H9 (cell line): ENCODE data around the gene VSIG10L. TPM values are rescaled to one million over a fixed set of nuclear protein-coding genes. Genes with fewer than 3 reads are reported as not detected.

ENCODE experiments used
- DNase-seq: peaks from one replicate; pipeline ENCODE4 v3.0.0-alpha.2; 2017
- H2AFZ ChIP-seq: one replicate; pipeline ENCODE4 v1.6.1; 2013; ENCODE audit warnings: mild to moderate bottlenecking, low read length, control low read depth, moderate library complexity
- H2AK5ac ChIP-seq: 2 replicates; pipeline ENCODE4 v1.6.1; 2013; ENCODE audit warnings: low read length, control low read depth, mixed read lengths; ENCODE audit not compliant: insufficient read length
- H2BK120ac ChIP-seq: one replicate; pipeline ENCODE4 v1.6.1; 2013; ENCODE audit warnings: low read depth, mild to moderate bottlenecking, low read length, control low read depth, inconsistent platforms; ENCODE audit not compliant: poor library complexity, severe bottlenecking
- H2BK12ac ChIP-seq: 2 replicates; pipeline ENCODE4 v1.6.1; 2013; ENCODE audit warnings: low read length, control low read depth, mixed read lengths, low read depth; ENCODE audit not compliant: insufficient read length
- H2BK15ac ChIP-seq: 2 replicates; pipeline ENCODE4 v1.6.1; 2013; ENCODE audit warnings: low read depth, low read length, control low read depth
- H2BK20ac ChIP-seq: one replicate; pipeline ENCODE4 v1.6.1; 2013; ENCODE audit warnings: low read depth, mild to moderate bottlenecking, low read length, control low read depth, inconsistent platforms; ENCODE audit not compliant: poor library complexity, severe bottlenecking
- H2BK5ac ChIP-seq: 2 replicates; pipeline ENCODE4 v1.6.1; 2013; ENCODE audit warnings: low read length, control low read depth, mixed read lengths; ENCODE audit not compliant: insufficient read length
- H3K14ac ChIP-seq: 2 replicates; pipeline ENCODE4 v1.6.1; 2013; ENCODE audit warnings: low read length, control low read depth; ENCODE audit not compliant: insufficient read depth
- H3K18ac ChIP-seq: 2 replicates; pipeline ENCODE4 v1.6.1; 2013; ENCODE audit warnings: low read depth, mild to moderate bottlenecking, mixed read lengths, low read length, control low read depth; ENCODE audit not compliant: insufficient read length
- H3K23ac ChIP-seq: 2 replicates; pipeline ENCODE4 v1.6.1; 2013; ENCODE audit warnings: low read length, control low read depth, mixed read lengths, low read depth; ENCODE audit not compliant: insufficient read length
- H3K23me2 ChIP-seq: 2 replicates; pipeline ENCODE4 v1.6.1; 2013; ENCODE audit warnings: low read depth, mild to moderate bottlenecking, mixed read lengths, low read length, control low read depth; ENCODE audit not compliant: insufficient read length, poor library complexity, severe bottlenecking
- H3K27ac ChIP-seq: 2 replicates; pipeline ENCODE4 v1.5.1; 2013; ENCODE audit warnings: low read length, control low read depth, mixed read lengths, low read depth; ENCODE audit not compliant: insufficient read length
- H3K27me3 ChIP-seq: 2 replicates; pipeline ENCODE4 v1.6.1; 2013; ENCODE audit warnings: low read length, control low read depth, inconsistent platforms; ENCODE audit not compliant: insufficient read depth
- H3K4ac ChIP-seq: 2 replicates; pipeline ENCODE4 v1.6.1; 2013; ENCODE audit warnings: low read depth, mild to moderate bottlenecking, control low read depth, inconsistent platforms, low read length, moderate library complexity
- H3K4me1 ChIP-seq: 2 replicates; pipeline ENCODE4 v1.6.1; 2013; ENCODE audit warnings: low read length, control low read depth, inconsistent platforms; ENCODE audit not compliant: insufficient read depth
- H3K4me2 ChIP-seq: 2 replicates; pipeline ENCODE4 v1.6.1; 2013; ENCODE audit warnings: low read length, control low read depth, mixed read lengths; ENCODE audit not compliant: insufficient read length, insufficient read depth
- H3K56ac ChIP-seq: 2 replicates; pipeline ENCODE4 v1.6.1; 2013; ENCODE audit warnings: low read depth, mild to moderate bottlenecking, mixed read lengths, low read length, control low read depth; ENCODE audit not compliant: insufficient read length
- H3K79me1 ChIP-seq: 2 replicates; pipeline ENCODE4 v1.6.1; 2013; ENCODE audit warnings: low read depth, mild to moderate bottlenecking, moderate library complexity, low read length, control low read depth, inconsistent platforms; ENCODE audit not compliant: insufficient read depth, poor library complexity, severe bottlenecking
- H3K79me2 ChIP-seq: 2 replicates; pipeline ENCODE4 v1.6.1; 2013; ENCODE audit warnings: low read length, control low read depth, inconsistent platforms; ENCODE audit not compliant: insufficient read depth
- H3K9ac ChIP-seq: 2 replicates; pipeline ENCODE4 v1.6.1; 2013; ENCODE audit warnings: low read length, control low read depth, mixed read lengths; ENCODE audit not compliant: insufficient read length; ENCODE audit errors: extremely low read depth
- H3K9me3 ChIP-seq: one replicate; pipeline ENCODE4 v1.6.1; 2013; ENCODE audit warnings: low read depth, low read length, inconsistent platforms; ENCODE audit not compliant: control insufficient read depth
- H3T11ph ChIP-seq: one replicate; pipeline ENCODE4 v1.6.1; 2013; ENCODE audit warnings: mild to moderate bottlenecking, low read length, control low read depth, inconsistent platforms
- H4K20me1 ChIP-seq: one replicate; pipeline ENCODE4 v1.6.1; 2013; ENCODE audit not compliant: control insufficient read depth, insufficient read length, insufficient read depth
- H4K5ac ChIP-seq: 2 replicates; pipeline ENCODE4 v1.6.1; 2013; ENCODE audit warnings: low read depth, mild to moderate bottlenecking, mixed read lengths, low read length, control low read depth; ENCODE audit not compliant: insufficient read length
- H4K8ac ChIP-seq: replicated peaks from 2 replicates; pipeline ENCODE4 v1.6.1; 2013; ENCODE audit warnings: low read length, control low read depth, mixed read lengths, low read depth; ENCODE audit not compliant: insufficient read length
- H4K91ac ChIP-seq: 2 replicates; pipeline ENCODE4 v1.6.1; 2013; ENCODE audit warnings: low read depth, mild to moderate bottlenecking, moderate library complexity, mixed read lengths, low read length, control low read depth; ENCODE audit not compliant: insufficient read length
- H3K27ac Mint-ChIP-seq, 3 experiments: 2 replicates in 2 of 3; 3 replicates in 1 of 3; pipeline ENCODE4 v1.8.0; 2020 to 2021; ENCODE audit warnings: mixed read lengths in 3 of 3, mild to moderate bottlenecking in 1 of 3, moderate library complexity in 1 of 3
- H3K27me3 Mint-ChIP-seq: 2 replicates; pipeline ENCODE4 v1.8.0; 2021; ENCODE audit warnings: low read depth, mild to moderate bottlenecking, moderate library complexity, mixed read lengths
- H3K36me3 Mint-ChIP-seq, 3 experiments: 2 replicates in 2 of 3; 3 replicates in 1 of 3; pipeline ENCODE4 v1.8.0; 2020 to 2021; ENCODE audit warnings: low read depth in 3 of 3, mixed read lengths in 3 of 3; ENCODE audit not compliant: insufficient read depth in 1 of 3
- H3K4me1 Mint-ChIP-seq, 2 experiments: 2 replicates each; pipeline ENCODE4 v1.8.0; 2020; ENCODE audit warnings: mixed read lengths in 2 of 2
- H3K4me3 Mint-ChIP-seq, 2 experiments: 2 replicates in 1 of 2; 3 replicates in 1 of 2; pipeline ENCODE4 v1.8.0; 2020 to 2021; ENCODE audit warnings: mild to moderate bottlenecking in 2 of 2, mixed read lengths in 2 of 2, moderate library complexity in 1 of 2
- H3K9me3 Mint-ChIP-seq, 2 experiments: 2 replicates in 1 of 2; 3 replicates in 1 of 2; pipeline ENCODE4 v1.8.0; 2020; ENCODE audit warnings: mild to moderate bottlenecking in 2 of 2, mixed read lengths in 2 of 2, moderate library complexity in 1 of 2
- WGBS: extraction: QIAGEN DNeasy Blood & Tissue Kit; methylation state at CpG from one replicate; pipeline ENCODE4 v1.1.7; 2013; ENCODE audit warnings: missing lambda C conversion rate, low lambda C conversion rate, mixed read lengths; ENCODE audit not compliant: insufficient read length; ENCODE audit errors: extremely low coverage; 5-methylcytosine and 5-hydroxymethylcytosine counted together
- total RNA-seq: library from RNA; stranded (reverse); gene quantifications from 2 replicates; pipeline ENCODE4 v1.2.1, GENCODE V29; 2021
- TF ChIP-seq, protein P1 (sequence below): fragments of 200-600 bp; sonication (generic); conservative IDR thresholded peaks from 3 replicates; pipeline ENCODE4 v1.8.0; 2021; ENCODE audit warnings: antibody characterized with exemption, mild to moderate bottlenecking

The VSIG10L gene
- total RNA-seq, 1 experiment from 2014 or later = 5.6 TPM

DNA sequence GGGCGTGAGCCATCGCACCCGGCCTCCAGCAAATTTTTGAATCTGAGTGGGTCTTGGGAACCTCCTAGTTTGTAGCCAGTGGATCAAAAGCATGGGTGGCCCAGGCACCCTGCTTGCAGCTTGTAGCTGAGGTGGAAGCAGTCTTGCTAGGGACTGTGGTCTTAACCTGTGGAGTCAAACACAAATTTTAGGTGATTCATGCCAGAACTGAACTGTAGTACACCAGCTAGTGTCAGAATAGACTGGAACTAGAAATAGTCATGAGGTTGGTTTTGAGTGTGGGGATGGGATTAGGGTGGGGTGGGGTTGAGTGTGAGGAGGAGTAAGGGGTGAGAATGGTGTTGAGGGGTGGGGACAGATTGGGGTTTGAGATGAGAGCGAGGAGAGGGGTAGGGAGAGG is 40.1 kb upstream of the VSIG10L start:
- Histone ChIP-seq H2AFZ (no peak overlapping the region), H4K5ac (no peak overlapping the region), H3K4me2 (no peak overlapping the region), H3K79me1 (no peaks in the 10 kb centered on the region), H3K9ac (no peak overlapping the region), H4K91ac (no peak overlapping the region), H4K8ac (no peak overlapping the region), H3K27ac (no peak overlapping the region), H2BK5ac (peak overlapping the region; percentile 38), H2BK12ac (no peak overlapping the region), H4K20me1 (no peaks in the 10 kb centered on the region), H3K56ac (no peak overlapping the region), H3K4ac (no peak overlapping the region), H3K4me1 (no peaks in the 10 kb centered on the region), H3K23ac (no peak overlapping the region), H3K9me3 (peaks cover 10% of the 10 kb centered on the region), H2BK20ac (no peak overlapping the region), H3K27me3 (no peaks in the 10 kb centered on the region), H3K79me2 (no peaks in the 10 kb centered on the region), H3K14ac (no peak overlapping the region), H2BK120ac (no peak overlapping the region), H2BK15ac (no peak overlapping the region), H2AK5ac (no peak overlapping the region), H3K18ac (no peak overlapping the region), H3K23me2 (no peaks in the 10 kb centered on the region), H3T11ph (no peak overlapping the region)
- H3K9me3 Mint-ChIP-seq = peaks cover 25 to 26% of the 10 kb centered on the region in 2 experiments
- TF ChIP-seq, protein P1, sequence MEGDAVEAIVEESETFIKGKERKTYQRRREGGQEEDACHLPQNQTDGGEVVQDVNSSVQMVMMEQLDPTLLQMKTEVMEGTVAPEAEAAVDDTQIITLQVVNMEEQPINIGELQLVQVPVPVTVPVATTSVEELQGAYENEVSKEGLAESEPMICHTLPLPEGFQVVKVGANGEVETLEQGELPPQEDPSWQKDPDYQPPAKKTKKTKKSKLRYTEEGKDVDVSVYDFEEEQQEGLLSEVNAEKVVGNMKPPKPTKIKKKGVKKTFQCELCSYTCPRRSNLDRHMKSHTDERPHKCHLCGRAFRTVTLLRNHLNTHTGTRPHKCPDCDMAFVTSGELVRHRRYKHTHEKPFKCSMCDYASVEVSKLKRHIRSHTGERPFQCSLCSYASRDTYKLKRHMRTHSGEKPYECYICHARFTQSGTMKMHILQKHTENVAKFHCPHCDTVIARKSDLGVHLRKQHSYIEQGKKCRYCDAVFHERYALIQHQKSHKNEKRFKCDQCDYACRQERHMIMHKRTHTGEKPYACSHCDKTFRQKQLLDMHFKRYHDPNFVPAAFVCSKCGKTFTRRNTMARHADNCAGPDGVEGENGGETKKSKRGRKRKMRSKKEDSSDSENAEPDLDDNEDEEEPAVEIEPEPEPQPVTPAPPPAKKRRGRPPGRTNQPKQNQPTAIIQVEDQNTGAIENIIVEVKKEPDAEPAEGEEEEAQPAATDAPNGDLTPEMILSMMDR = no peak
- no peak overlapping the region for H3K4me3 Mint-ChIP-seq
- WGBS = 100% methylated on average over 1 of the region's 4 CpGs
- peaks cover 3% of the 10 kb centered on the region in 2 experiments; a peak in 1 of 4 replicates for H3K4me1 Mint-ChIP-seq
- H3K36me3 Mint-ChIP-seq = peaks cover 0 to 13% (median 2%) of the 10 kb centered on the region in 3 experiments; a peak in 1 of 7 replicates
- no peak overlapping the region for H3K27ac Mint-ChIP-seq
- H3K27me3 Mint-ChIP-seq = peaks cover 4% of the 10 kb centered on the region
- DNase-seq = no peak
